HG02943 (cell line): ENCODE data around the gene ASPG.

Experiments
- ATAC-seq: cut with Tn5 transposase; IDR thresholded peaks from one replicate; pipeline ENCODE4 v1.9.1; 2021; ENCODE audit warnings: mild to moderate bottlenecking, low read depth, moderate library complexity; ENCODE audit not compliant: unreplicated experiment

The ASPG gene

GRCh38 chr14:104157016-104157928, 71.8 kb downstream of the ASPG start:
- ATAC-seq = no peak

GRCh38 chr14:104158827-104159798, 73.6 kb downstream of the ASPG start:
- no peak for ATAC-seq

- no peak for ATAC-seq
Observed at GRCh38 chr14:104159990-104160389, 74.5 kb downstream of the ASPG start.

GRCh38 chr14:104161602-104162367, 76.3 kb downstream of the ASPG start:
- no peak for ATAC-seq

DNA sequence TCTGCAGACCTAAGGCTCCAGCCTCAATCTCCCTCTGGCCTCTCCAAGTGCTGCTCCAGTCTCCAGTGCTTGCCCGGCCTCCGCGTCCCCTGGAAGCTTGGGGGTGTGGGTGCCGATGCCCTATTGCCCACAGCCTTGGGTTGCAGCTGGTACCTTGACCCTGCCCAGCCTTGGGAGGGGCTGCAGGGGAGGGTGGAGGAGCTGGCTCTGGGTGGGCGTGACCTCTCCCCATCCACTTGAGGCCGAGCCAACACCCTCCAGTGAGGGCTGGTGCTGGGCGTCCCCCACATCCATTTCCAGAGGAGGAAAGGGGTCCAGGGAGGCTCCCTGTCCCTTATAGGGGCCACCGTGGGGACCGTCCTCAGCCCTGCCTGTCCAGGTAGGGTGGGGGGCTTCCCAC, 77.0 kb downstream of the ASPG start:
- no peak for ATAC-seq

DNA sequence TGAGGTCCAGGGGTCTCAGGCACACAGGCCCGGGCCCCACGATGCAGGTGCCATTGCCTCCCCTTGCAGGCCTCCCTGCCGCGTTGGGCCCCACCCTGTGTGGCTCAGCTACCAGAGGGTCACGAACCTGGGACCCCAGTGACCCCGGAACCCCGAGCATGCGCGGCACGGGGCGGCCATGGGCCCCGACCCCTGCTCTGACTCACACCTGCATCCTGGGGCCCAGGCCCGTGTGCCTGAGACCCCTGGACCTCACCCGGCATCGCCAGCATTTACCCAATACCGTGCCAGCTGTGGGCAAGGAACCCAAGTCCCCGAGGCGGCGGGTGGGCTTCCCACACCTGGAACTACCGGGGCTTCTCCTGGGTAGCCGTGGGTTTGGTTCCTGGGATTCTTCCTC, 78.0 kb downstream of the ASPG start:
- ATAC-seq = no peak

- no peak for ATAC-seq
Observed at GRCh38 chr14:104164041-104164440, 78.5 kb downstream of the ASPG start.

DNA sequence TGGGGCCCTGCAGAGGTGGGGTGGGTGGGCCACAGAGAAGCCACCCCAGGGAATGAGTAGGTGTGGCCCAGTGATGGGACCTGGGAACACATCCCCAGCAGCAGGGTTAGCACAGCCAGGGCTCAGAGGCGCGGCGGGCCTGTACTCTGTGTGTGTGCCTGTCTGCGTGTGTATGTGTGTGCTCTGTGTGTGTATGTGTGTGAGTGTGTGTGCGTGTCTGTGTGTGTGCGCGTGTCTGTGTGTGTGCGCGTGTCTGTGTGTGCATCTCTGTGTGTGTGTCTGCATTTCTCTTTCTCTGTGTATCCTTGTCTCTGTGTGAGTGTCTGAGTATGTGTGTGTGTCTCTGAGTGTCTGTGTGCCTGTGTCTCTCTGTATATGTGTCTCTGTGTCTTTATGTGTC, 79.0 kb downstream of the ASPG start:
- ATAC-seq = no peak
